SU-DHL-6 (cell line): ENCODE results near the gene PCSK2.
A peak's percentile ranks its signal among the peaks of the same experiment; 100 is the strongest.

Source experiments
- H2AFZ ChIP-seq: fragments of 200-600 bp; sonication (generic); 2 replicates; pipeline ENCODE4 v1.6.1; 2014; ENCODE audit warnings: low read depth, mild to moderate bottlenecking, moderate library complexity, mixed read lengths, antibody characterized with exemption, low read length; ENCODE audit not compliant: severe bottlenecking
- H3F3A ChIP-seq: fragments of 200-600 bp; shearing (Covaris generic); 2 replicates; pipeline ENCODE4 v1.6.0; 2016; ENCODE audit warnings: antibody characterized with exemption, mild to moderate bottlenecking; ENCODE audit not compliant: insufficient read depth
- H3K27ac ChIP-seq: fragments of 200-600 bp; sonication (generic); 2 replicates; pipeline ENCODE4 v1.5.1; 2016; ENCODE audit warnings: low read depth, mild to moderate bottlenecking, low read length, moderate library complexity, mixed read lengths
- H3K27me3 ChIP-seq: fragments of 200-600 bp; sonication (generic), shearing (Covaris generic); 2 replicates; pipeline ENCODE4 v1.6.0; 2014; ENCODE audit warnings: mild to moderate bottlenecking, low read length
- H3K36me3 ChIP-seq: fragments of 200-600 bp; sonication (generic); 2 replicates; pipeline ENCODE4 v1.6.1; 2014; ENCODE audit warnings: mild to moderate bottlenecking, low read length, mixed read lengths
- H3K4me2 ChIP-seq: fragments of 300-600, 200-600 bp; shearing (Covaris generic), sonication (generic); 2 replicates; pipeline ENCODE4 v1.6.0; 2014; ENCODE audit warnings: low read length, low read depth, mild to moderate bottlenecking; ENCODE audit not compliant: poor library complexity, severe bottlenecking
- H3K4me3 ChIP-seq: fragments of 200-600 bp; sonication (generic); 2 replicates; pipeline ENCODE4 v1.5.1; 2014; ENCODE audit warnings: antibody characterized with exemption, low read length, mild to moderate bottlenecking, mixed read lengths; ENCODE audit not compliant: insufficient read depth, poor library complexity, severe bottlenecking
- H3K79me2 ChIP-seq: fragments of 200-600 bp; sonication (generic); 2 replicates; pipeline ENCODE4 v1.6.1; 2014; ENCODE audit warnings: mild to moderate bottlenecking, low read length, moderate library complexity; ENCODE audit not compliant: insufficient read depth
- H3K9ac ChIP-seq: fragments of 200-600 bp; sonication (generic); 2 replicates; pipeline ENCODE4 v1.7.0; 2014; ENCODE audit warnings: mild to moderate bottlenecking, low read length
- H3K9me2 ChIP-seq: fragments of 200-600 bp; sonication (generic); replicated peaks from 2 replicates; pipeline ENCODE4 v1.6.1; 2014; ENCODE audit warnings: low read length; ENCODE audit not compliant: insufficient read depth
- H3K9me3 ChIP-seq: fragments of 200-600 bp; sonication (generic); 2 replicates; pipeline ENCODE4 v1.6.1; 2014; ENCODE audit warnings: low read length, mixed read lengths; ENCODE audit not compliant: insufficient read depth
- H4K20me1 ChIP-seq: fragments of 200-600 bp; sonication (generic); 2 replicates; pipeline ENCODE4 v1.6.1; 2014; ENCODE audit warnings: low read depth, mild to moderate bottlenecking, antibody characterized with exemption, low read length, moderate library complexity, mixed read lengths
- EZH2phosphoT487 ChIP-seq: fragments of 200-600 bp; sonication (generic), shearing (Covaris generic); conservative IDR thresholded peaks from 2 replicates; pipeline ENCODE4 v1.6.1; 2018; ENCODE audit warnings: mild to moderate bottlenecking, antibody characterized with exemption, low read length, moderate library complexity, mixed read lengths
- TF ChIP-seq, protein P1 (sequence below): fragments of 200-600 bp; sonication (generic); IDR thresholded peaks from one replicate; pipeline ENCODE4 v1.5.1; 2017; ENCODE audit warnings: antibody characterized with exemption, mild to moderate bottlenecking, low read length, moderate library complexity; ENCODE audit not compliant: insufficient read depth, poor library complexity, severe bottlenecking

Gene PCSK2

DNA sequence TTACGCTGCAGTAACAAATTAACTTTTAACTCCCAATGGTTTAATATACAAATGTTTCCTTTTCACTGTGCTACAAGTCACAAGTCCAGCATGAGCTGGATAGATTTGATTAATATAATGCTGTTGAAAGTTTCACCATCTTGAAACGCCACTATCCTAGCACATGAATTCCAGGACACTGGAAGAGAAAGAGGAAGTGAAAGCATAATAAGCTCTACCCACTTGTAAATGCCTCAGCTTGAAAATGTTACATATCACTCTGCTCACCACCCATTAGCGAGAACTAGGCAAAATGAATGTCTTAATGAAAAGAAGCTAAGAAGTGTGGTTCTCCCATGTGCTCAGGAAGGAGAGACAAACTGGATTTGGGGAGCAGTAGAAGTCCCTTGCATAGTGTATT, 46.9 kb downstream of the PCSK2 start:
- no peaks in the 10 kb centered on the region for H3K9me3 ChIP-seq
- H3K4me2 ChIP-seq: no peak overlapping the region
- no peaks in the 10 kb centered on the region for H3K79me2 ChIP-seq
- H3K9ac ChIP-seq: no peak overlapping the region
- H3K36me3 ChIP-seq: no peaks in the 10 kb centered on the region
- no peaks in the 10 kb centered on the region for H4K20me1 ChIP-seq
- H3K9me2 ChIP-seq: no peaks in the 10 kb centered on the region
- no peaks in the 10 kb centered on the region for H3K27me3 ChIP-seq
- no peak overlapping the region for H3K27ac ChIP-seq
- TF ChIP-seq, protein P1, sequence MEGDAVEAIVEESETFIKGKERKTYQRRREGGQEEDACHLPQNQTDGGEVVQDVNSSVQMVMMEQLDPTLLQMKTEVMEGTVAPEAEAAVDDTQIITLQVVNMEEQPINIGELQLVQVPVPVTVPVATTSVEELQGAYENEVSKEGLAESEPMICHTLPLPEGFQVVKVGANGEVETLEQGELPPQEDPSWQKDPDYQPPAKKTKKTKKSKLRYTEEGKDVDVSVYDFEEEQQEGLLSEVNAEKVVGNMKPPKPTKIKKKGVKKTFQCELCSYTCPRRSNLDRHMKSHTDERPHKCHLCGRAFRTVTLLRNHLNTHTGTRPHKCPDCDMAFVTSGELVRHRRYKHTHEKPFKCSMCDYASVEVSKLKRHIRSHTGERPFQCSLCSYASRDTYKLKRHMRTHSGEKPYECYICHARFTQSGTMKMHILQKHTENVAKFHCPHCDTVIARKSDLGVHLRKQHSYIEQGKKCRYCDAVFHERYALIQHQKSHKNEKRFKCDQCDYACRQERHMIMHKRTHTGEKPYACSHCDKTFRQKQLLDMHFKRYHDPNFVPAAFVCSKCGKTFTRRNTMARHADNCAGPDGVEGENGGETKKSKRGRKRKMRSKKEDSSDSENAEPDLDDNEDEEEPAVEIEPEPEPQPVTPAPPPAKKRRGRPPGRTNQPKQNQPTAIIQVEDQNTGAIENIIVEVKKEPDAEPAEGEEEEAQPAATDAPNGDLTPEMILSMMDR: no peak
- TF ChIP-seq EZH2phosphoT487: no peak
- H3K4me3 ChIP-seq: no peak overlapping the region
- H2AFZ ChIP-seq: no peak overlapping the region
- no peaks in the 10 kb centered on the region for H3F3A ChIP-seq

DNA sequence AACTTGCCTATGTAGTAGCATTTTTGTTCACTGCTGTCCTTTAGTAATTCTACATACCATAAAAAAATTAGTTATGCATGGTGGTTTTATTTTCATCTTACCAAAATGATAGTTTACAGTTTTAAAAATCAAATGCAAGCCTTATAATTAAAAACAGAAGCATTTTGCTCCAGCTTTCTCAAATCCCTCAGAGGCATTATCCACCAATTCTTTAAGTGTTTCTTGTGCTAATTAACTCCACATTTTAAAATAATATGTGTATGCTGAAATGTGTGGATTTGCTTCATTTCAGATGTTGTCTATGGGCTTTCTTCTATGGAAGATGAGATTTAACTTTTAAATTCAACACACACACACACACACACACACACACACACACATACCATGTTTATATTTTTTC, 49.3 kb downstream of the PCSK2 start:
- H4K20me1 ChIP-seq: no peaks in the 10 kb centered on the region
- no peak overlapping the region for H3K4me3 ChIP-seq
- no peaks in the 10 kb centered on the region for H3K36me3 ChIP-seq
- no peak for TF ChIP-seq EZH2phosphoT487
- TF ChIP-seq, protein P1: no peak
- H3K79me2 ChIP-seq: no peaks in the 10 kb centered on the region
- H3K9ac ChIP-seq: no peak overlapping the region
- H3K27me3 ChIP-seq: no peaks in the 10 kb centered on the region
- no peaks in the 10 kb centered on the region for H3K9me2 ChIP-seq
- no peaks in the 10 kb centered on the region for H3F3A ChIP-seq
- H3K27ac ChIP-seq: no peak overlapping the region
- no peak overlapping the region for H2AFZ ChIP-seq
- no peak overlapping the region for H3K4me2 ChIP-seq
- no peaks in the 10 kb centered on the region for H3K9me3 ChIP-seq

DNA sequence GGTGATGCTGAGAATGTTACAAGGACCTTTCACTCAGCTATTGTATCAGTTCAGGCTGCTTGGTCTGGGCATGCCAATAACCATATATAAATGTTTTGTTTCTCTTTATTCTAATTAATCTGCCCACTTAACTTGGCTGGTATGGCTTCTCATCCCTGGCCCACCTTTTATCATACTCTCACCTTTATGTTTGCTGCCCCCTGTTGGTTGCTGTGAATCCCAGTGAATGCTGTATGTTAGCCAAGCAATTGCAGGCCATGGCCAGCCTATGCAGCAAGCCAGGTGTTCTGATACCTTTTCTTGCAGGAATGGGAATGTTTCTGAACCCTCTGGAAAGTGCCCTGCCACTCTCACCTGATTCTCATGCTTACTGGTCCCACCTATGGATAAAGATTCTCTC, 54.6 kb downstream of the PCSK2 start:
- no peak overlapping the region for H3K4me2 ChIP-seq
- TF ChIP-seq, protein P1: peak; percentile 23
- no peak for TF ChIP-seq EZH2phosphoT487
- H3K9ac ChIP-seq: no peak overlapping the region
- no peak overlapping the region for H3K4me3 ChIP-seq
- no peaks in the 10 kb centered on the region for H4K20me1 ChIP-seq
- no peaks in the 10 kb centered on the region for H3K27me3 ChIP-seq
- H2AFZ ChIP-seq: no peak overlapping the region
- no peak overlapping the region for H3K27ac ChIP-seq
- no peaks in the 10 kb centered on the region for H3K79me2 ChIP-seq
- no peaks in the 10 kb centered on the region for H3F3A ChIP-seq
- no peaks in the 10 kb centered on the region for H3K9me3 ChIP-seq
- no peaks in the 10 kb centered on the region for H3K36me3 ChIP-seq
- H3K9me2 ChIP-seq: no peaks in the 10 kb centered on the region

DNA sequence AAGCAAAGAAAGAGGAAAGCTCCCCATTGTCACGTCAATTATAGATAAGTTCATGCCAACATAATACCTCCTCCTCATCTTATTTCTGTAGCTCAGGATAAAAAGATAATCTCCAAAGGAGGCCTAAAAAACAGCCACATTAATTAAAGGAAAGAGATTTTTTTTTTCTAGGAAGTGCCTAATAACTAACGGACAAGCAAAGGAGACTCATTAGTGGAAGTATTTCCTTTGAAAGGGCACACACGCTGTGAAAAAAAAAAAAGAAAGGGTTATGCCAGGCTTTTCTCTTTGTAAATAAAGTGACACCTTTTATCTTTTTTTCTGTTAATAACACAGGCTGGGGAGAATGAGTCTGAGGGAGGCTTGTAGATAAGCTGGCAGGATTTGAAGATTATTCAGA, 55.7 kb downstream of the PCSK2 start:
- Histone ChIP-seq H3K36me3 (no peaks in the 10 kb centered on the region), H3K27ac (no peak overlapping the region)
- TF ChIP-seq EZH2phosphoT487: no peak
- TF ChIP-seq, protein P1: no peak

More for the DNA sequence above, 55.7 kb downstream of the PCSK2 start:
- Histone ChIP-seq H3K9me3 (no peaks in the 10 kb centered on the region), H3K79me2 (no peaks in the 10 kb centered on the region), H3K27me3 (no peaks in the 10 kb centered on the region), H3K4me2 (no peak overlapping the region), H4K20me1 (no peaks in the 10 kb centered on the region), H3K4me3 (no peak overlapping the region), H2AFZ (no peak overlapping the region), H3F3A (no peaks in the 10 kb centered on the region), H3K9ac (no peak overlapping the region), H3K9me2 (no peaks in the 10 kb centered on the region)
